Panc1 (cell line): Measurements from ENCODE around the gene CISD3. TPM values are rescaled to one million over a fixed set of nuclear protein-coding genes. Genes with fewer than 3 reads are reported as not detected.

Experiments
- ATAC-seq: fragments of 200-7000 bp; cut with Tn5 transposase; 2 replicates; pipeline ENCODE4 v1.9.1; 2020; ENCODE audit warnings: mild to moderate bottlenecking, moderate library complexity
- BruUV-seq: library from RNA; stranded (reverse); fragments of 400-500 nt; replicated peaks from 2 replicates; lab custom pipeline; 2021; lab: Mats Ljungman, UMichigan
- CTCF ChIA-PET: fragments of 300-600 bp; sonication (Branson Sonifier 250); formaldehyde crosslinking; loops from one replicate; lab custom pipeline; 2022; ENCODE audit warnings: antibody characterized with exemption; lab: Charles Lee
- POLR2A ChIA-PET: fragments of 300-600 bp; sonication (Branson Sonifier 250); formaldehyde crosslinking; loops from one replicate; lab custom pipeline; 2022; ENCODE audit warnings: antibody characterized with exemption; lab: Charles Lee
- DNase-seq: peaks from one replicate; pipeline ENCODE4 v3.0.0-alpha.2; 2010; ENCODE audit warnings: low read depth, low spot score
- H3K27ac ChIP-seq: 2 replicates; pipeline ENCODE4 v1.5.1; 2011; ENCODE audit warnings: mild to moderate bottlenecking, low read length, inconsistent platforms
- H3K27me3 ChIP-seq: fragments of 200-500 bp; sonication (Bioruptor generic); 2 replicates; pipeline ENCODE4 v1.6.0; 2014; ENCODE audit warnings: low read length, inconsistent platforms; ENCODE audit not compliant: control insufficient read depth, insufficient read depth
- H3K36me3 ChIP-seq: fragments of 200-500 bp; sonication (Bioruptor generic); 2 replicates; pipeline ENCODE4 v1.5.1; 2014; ENCODE audit warnings: inconsistent platforms, mild to moderate bottlenecking, low read length, moderate library complexity; ENCODE audit not compliant: control insufficient read depth, insufficient read depth
- H3K4me1 ChIP-seq: 2 replicates; pipeline ENCODE4 v1.5.1; 2011; ENCODE audit warnings: inconsistent platforms, mild to moderate bottlenecking, low read length, moderate library complexity; ENCODE audit not compliant: control insufficient read depth, insufficient read depth
- H3K4me3 ChIP-seq, 2 experiments: 2 replicates each; pipeline ENCODE4 v1.5.1; 2011 to 2012; ENCODE audit warnings: low read depth in 2 of 2, low read length in 2 of 2, mild to moderate bottlenecking in 2 of 2, inconsistent platforms in 1 of 2, moderate library complexity in 1 of 2
- H3K9me3 ChIP-seq: fragments of 200-500 bp; sonication (Bioruptor generic); 2 replicates; pipeline ENCODE4 v1.5.1; 2014; ENCODE audit warnings: low read depth, mild to moderate bottlenecking, inconsistent platforms, low read length, moderate library complexity; ENCODE audit not compliant: control insufficient read depth, insufficient read depth
- POLR2AphosphoS5 ChIP-seq: IDR thresholded peaks from 2 replicates; pipeline ENCODE4 v1.6.1; 2012; ENCODE audit warnings: mild to moderate bottlenecking, low read depth, low read length, moderate library complexity
- REST ChIP-seq, 2 experiments: IDR thresholded peaks; 2 replicates each; pipeline ENCODE4 v1.6.1; 2011 to 2012; ENCODE audit warnings: low read depth in 2 of 2, control low read depth in 1 of 2, low read length in 1 of 2, mild to moderate bottlenecking in 1 of 2, moderate library complexity in 1 of 2; ENCODE audit not compliant: insufficient read depth in 1 of 2
- SIN3A ChIP-seq: IDR thresholded peaks from 2 replicates; pipeline ENCODE4 v1.6.1; 2012; ENCODE audit warnings: low read depth, mild to moderate bottlenecking, low read length, moderate library complexity, borderline replicate concordance; ENCODE audit not compliant: insufficient read depth
- TCF7L2 ChIP-seq: IDR thresholded peaks from 2 replicates; pipeline ENCODE4 v1.6.1; 2011; ENCODE audit warnings: mild to moderate bottlenecking, low read depth, low read length, inconsistent platforms
- in situ Hi-C: cut with HindIII; loops from 2 replicates; pipeline ENCODE4 v1.10.0; 2016; ENCODE audit warnings: low sequenced_read_pairs, low pct_unique_long_range_greater_than_20kb
- intact Hi-C: fragments of 100-400 bp; cut with micrococcal nuclease; formaldehyde crosslinking; loops from one replicate; pipeline ENCODE4 v1.10.0; 2022; ENCODE audit not compliant: unreplicated experiment
- total RNA-seq: library from RNA; stranded (reverse); gene quantifications from one replicate; pipeline ENCODE4 v1.2.1, GENCODE V29; 2021; ENCODE audit not compliant: unreplicated experiment
- TF ChIP-seq, protein P1 (sequence below): fragments of 450-650 bp; IDR thresholded peaks from 2 replicates; pipeline ENCODE4 v1.5.1; 2017; ENCODE audit warnings: mild to moderate bottlenecking

CISD3 gene
- total RNA-seq, 1 experiment from 2014 or later, result 45.0 TPM

- no peak for ATAC-seq
- no peak for DNase-seq
- Histone ChIP-seq H3K27me3 (no peaks in the 10 kb centered on the region), H3K9me3 (no peaks in the 10 kb centered on the region), H3K36me3 (no peaks in the 10 kb centered on the region; the same call in 1 of the 2 replicates), H3K27ac (no peak overlapping the region), H3K4me1 (peaks cover 15% of the 10 kb centered on the region), H3K4me3 (no peak overlapping the region)
- intact Hi-C loops (no loop called here), in situ Hi-C loops (no loop called here)
- BruUV-seq, result no TSS peak
- ChIA-PET POLR2A (no interaction called here), CTCF (no interaction called here)
- TF ChIP-seq POLR2AphosphoS5, result no peak
- no peak for TF ChIP-seq REST (IDR thresholded peaks at IDR 0.05; ENCODE audit: insufficient read depth in 1 of 2, low read depth in 2 of 2, low read length in 1 of 2)
- TF ChIP-seq, protein P1, sequence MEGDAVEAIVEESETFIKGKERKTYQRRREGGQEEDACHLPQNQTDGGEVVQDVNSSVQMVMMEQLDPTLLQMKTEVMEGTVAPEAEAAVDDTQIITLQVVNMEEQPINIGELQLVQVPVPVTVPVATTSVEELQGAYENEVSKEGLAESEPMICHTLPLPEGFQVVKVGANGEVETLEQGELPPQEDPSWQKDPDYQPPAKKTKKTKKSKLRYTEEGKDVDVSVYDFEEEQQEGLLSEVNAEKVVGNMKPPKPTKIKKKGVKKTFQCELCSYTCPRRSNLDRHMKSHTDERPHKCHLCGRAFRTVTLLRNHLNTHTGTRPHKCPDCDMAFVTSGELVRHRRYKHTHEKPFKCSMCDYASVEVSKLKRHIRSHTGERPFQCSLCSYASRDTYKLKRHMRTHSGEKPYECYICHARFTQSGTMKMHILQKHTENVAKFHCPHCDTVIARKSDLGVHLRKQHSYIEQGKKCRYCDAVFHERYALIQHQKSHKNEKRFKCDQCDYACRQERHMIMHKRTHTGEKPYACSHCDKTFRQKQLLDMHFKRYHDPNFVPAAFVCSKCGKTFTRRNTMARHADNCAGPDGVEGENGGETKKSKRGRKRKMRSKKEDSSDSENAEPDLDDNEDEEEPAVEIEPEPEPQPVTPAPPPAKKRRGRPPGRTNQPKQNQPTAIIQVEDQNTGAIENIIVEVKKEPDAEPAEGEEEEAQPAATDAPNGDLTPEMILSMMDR, result no peak
- TF ChIP-seq SIN3A, result no peak
- TF ChIP-seq TCF7L2, result no peak
Measured at GRCh38 chr17:38727736-38728135, 2.4 kb upstream of the CISD3 start.

DNA sequence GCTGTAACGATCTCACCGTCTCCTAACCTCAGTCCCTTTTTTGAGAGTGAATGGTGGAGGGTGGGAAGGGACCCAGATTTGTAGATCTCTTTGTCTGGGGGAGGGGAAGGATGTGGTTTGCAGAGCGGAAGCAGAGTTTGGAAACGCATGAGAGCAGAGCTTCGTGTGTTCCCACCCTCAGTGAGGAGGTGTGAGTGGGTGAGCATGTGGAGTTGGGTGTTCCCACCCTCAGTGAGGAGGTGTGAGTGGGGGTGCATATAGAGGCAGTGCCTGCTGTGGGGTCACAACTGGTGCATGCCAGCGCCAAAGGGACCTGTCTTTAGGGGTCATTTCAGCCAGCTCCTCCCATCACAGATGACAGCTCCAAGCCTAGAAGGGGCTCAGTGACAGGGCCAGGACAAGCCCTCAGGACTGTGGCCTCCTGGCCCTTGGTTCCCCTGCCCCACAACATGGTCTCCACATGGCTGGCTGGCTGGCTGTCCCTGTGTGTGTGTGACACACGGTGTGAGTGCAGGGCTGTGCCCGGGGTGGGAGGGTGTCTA lies 1.8 kb upstream of the CISD3 start:
- intact Hi-C loops (no loop called here), in situ Hi-C loops (no loop called here)
- H3K4me1 ChIP-seq, result peaks cover 15% of the 10 kb centered on the region
- no peaks in the 10 kb centered on the region for H3K27me3 ChIP-seq
- H3K27ac ChIP-seq, result no peak overlapping the region
- no TSS peak for BruUV-seq
- TF ChIP-seq TCF7L2 (no peak), POLR2AphosphoS5 (no peak; the same call in 1 of the 2 replicates), REST (IDR thresholded peaks at IDR 0.05; ENCODE audit: insufficient read depth in 1 of 2, low read depth in 2 of 2, low read length in 1 of 2) (no peak), SIN3A (no peak)
- TF ChIP-seq, protein P1, result no peak
- ChIA-PET CTCF (no interaction called here), POLR2A (no interaction called here)
- no peak overlapping the region for H3K4me3 ChIP-seq
- ATAC-seq (no peak), DNase-seq (no peak)
- H3K36me3 ChIP-seq, result no peaks in the 10 kb centered on the region; the same call in 1 of the 2 replicates
- no peaks in the 10 kb centered on the region for H3K9me3 ChIP-seq
